HepG2 (cell line): Measurements from ENCODE around the gene CXCR2.

Experiments used
- GATAD2A ChIP-seq: IDR thresholded peaks from 2 replicates; pipeline ENCODE4 v1.6.1; 2016
- SMC3 ChIP-seq: IDR thresholded peaks from 2 replicates; pipeline ENCODE4 v1.6.1; 2011; ENCODE audit warnings: low read length, improper control_type of control experiment
- SP1 ChIP-seq, 2 experiments: fragments of 450-650 bp in 1 of 2; sonication (generic) in 1 of 2; formaldehyde crosslinking in 1 of 2; IDR thresholded peaks; 2 replicates each; pipeline versions ENCODE4 v1.4.0 to v1.6.1; 2016 to 2020; ENCODE audit warnings: missing genetic modification reagents in 1 of 2

DNA sequence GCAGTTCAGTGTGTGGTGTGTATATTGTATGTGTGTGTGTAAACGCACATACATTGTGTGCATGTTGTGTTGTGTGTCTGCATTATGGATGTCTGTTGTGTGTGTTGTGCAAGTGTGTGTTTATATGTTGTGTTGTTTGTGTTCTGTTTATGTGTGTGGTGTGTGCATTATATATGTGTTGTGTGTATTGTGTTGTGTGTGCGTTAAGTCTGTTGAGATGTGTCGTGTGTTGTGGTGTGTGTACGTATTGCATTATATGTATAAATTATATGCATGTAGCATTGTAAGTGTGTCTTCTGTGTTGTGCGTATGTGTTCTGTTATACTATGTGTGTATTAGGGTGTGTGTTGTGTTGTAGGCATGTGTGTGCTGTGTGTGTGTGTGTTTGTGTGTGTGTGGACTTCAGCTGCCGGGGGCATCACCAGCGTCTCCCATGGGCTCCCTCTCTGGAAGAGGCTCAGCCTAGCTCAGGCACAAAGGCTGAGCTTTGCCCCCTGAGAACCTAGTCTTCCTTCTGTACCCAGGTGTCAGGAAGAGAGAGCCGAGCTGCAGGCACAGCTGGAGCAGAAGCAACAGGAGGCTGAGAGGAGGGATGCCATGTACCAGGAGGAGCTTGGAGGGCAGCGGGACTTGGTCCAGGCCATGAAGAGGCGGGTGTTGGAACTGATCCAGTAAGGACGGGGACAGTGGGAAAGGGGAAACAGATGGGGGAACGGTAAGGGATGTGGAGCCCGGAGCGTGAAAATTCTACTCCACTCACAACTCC lies 43.1 kb upstream of the CXCR2 start:
- TF ChIP-seq GATAD2A (CRISPR knock-in tag), result no peak
- no peak for TF ChIP-seq SP1 (IDR thresholded peaks at IDR 0.05)
- no peak for TF ChIP-seq SP1 (CRISPR knock-in tag; IDR thresholded peaks at IDR 0.05)
- TF ChIP-seq SMC3, result no peak
